HG03571 (cell line): ENCODE measurements around the gene ZBTB39.
"Not testable (repeated sequence)": the region's sequence is repeated elsewhere in the genome, so short reads cannot be mapped to it uniquely, and the experiment has no call there.

Experiments used
- ATAC-seq: cut with Tn5 transposase; IDR thresholded peaks from one replicate; pipeline ENCODE4 v1.9.1; 2021; ENCODE audit not compliant: unreplicated experiment

ZBTB39 gene

GRCh38 chr12:56982578-56983236, 23.6 kb downstream of the ZBTB39 start:
- ATAC-seq, result not testable (repeated sequence)

- ATAC-seq, result no peak
Observed at GRCh38 chr12:56980941-56981530, 25.3 kb downstream of the ZBTB39 start.

GRCh38 chr12:56980268-56980667, 26.1 kb downstream of the ZBTB39 start:
- no peak for ATAC-seq

GRCh38 chr12:56979628-56980027, 26.7 kb downstream of the ZBTB39 start:
- no peak for ATAC-seq

GRCh38 chr12:56978397-56979138, 27.8 kb downstream of the ZBTB39 start:
- no peak for ATAC-seq

GRCh38 chr12:56977361-56977760, 29.0 kb downstream of the ZBTB39 start:
- not testable (repeated sequence) for ATAC-seq

- ATAC-seq, result not testable (repeated sequence)
Observed at GRCh38 chr12:56974224-56974623, 32.1 kb downstream of the ZBTB39 start.

- ATAC-seq, result not testable (repeated sequence)
Observed at GRCh38 chr12:56968910-56969309, 37.4 kb downstream of the ZBTB39 start.

GRCh38 chr12:56965997-56966642, 40.2 kb downstream of the ZBTB39 start:
- not testable (repeated sequence) for ATAC-seq

GRCh38 chr12:56965124-56965523, 41.2 kb downstream of the ZBTB39 start:
- not testable (repeated sequence) for ATAC-seq

GRCh38 chr12:56963557-56963956, 42.8 kb downstream of the ZBTB39 start:
- ATAC-seq, result not testable (repeated sequence)

GRCh38 chr12:56962247-56962646, 44.1 kb downstream of the ZBTB39 start:
- not testable (repeated sequence) for ATAC-seq

- no peak for ATAC-seq
Observed at GRCh38 chr12:56958422-56958821, 47.9 kb downstream of the ZBTB39 start.

GRCh38 chr12:56957229-56958052, 48.9 kb downstream of the ZBTB39 start, which contains the start of gene RDH16:
RDH16 (minus strand) TSS chr12:56957608; CDS start chr12:56957462, 146 bp downstream.
- no peak for ATAC-seq

GRCh38 chr12:56955631-56956256, 50.6 kb downstream of the ZBTB39 start:
- no peak for ATAC-seq

GRCh38 chr12:56954958-56955355, 51.4 kb downstream of the ZBTB39 start:
- ATAC-seq, result no peak

GRCh38 chr12:56954057-56954957, 52.0 kb downstream of the ZBTB39 start:
- ATAC-seq, result no peak

GRCh38 chr12:56953314-56953713, 53.0 kb downstream of the ZBTB39 start:
- no peak for ATAC-seq
